GM12874 (cell line): Measurements from ENCODE around the gene BEST3.

ENCODE experiments used
- TF ChIP-seq, protein P1 (sequence below): IDR thresholded peaks from 2 replicates; pipeline ENCODE4 v1.5.1; 2011; ENCODE audit warnings: low read depth, mild to moderate bottlenecking, control low read depth, low read length, moderate library complexity; ENCODE audit not compliant: insufficient read depth

Gene BEST3

DNA sequence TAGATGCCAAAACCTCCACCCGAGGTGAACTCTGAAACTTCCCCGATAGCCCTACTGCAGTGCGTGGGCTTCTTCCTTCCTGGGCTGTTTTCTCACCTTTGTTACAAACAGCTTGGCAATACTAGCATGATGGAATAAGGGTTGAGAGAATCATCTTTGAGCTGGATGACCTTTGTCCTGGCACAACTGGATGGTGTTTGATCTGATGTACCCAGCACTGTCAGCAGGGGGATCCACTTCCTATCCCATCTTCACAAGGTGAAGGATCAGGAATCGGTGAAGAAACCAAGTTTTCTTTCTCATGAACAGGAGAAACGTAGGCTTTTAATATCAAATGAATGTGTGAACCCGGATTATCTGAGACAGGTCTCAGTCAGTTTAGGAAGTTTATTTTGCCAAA lies 68.9 kb downstream of the BEST3 start:
- TF ChIP-seq, protein P1, sequence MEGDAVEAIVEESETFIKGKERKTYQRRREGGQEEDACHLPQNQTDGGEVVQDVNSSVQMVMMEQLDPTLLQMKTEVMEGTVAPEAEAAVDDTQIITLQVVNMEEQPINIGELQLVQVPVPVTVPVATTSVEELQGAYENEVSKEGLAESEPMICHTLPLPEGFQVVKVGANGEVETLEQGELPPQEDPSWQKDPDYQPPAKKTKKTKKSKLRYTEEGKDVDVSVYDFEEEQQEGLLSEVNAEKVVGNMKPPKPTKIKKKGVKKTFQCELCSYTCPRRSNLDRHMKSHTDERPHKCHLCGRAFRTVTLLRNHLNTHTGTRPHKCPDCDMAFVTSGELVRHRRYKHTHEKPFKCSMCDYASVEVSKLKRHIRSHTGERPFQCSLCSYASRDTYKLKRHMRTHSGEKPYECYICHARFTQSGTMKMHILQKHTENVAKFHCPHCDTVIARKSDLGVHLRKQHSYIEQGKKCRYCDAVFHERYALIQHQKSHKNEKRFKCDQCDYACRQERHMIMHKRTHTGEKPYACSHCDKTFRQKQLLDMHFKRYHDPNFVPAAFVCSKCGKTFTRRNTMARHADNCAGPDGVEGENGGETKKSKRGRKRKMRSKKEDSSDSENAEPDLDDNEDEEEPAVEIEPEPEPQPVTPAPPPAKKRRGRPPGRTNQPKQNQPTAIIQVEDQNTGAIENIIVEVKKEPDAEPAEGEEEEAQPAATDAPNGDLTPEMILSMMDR: no peak

DNA sequence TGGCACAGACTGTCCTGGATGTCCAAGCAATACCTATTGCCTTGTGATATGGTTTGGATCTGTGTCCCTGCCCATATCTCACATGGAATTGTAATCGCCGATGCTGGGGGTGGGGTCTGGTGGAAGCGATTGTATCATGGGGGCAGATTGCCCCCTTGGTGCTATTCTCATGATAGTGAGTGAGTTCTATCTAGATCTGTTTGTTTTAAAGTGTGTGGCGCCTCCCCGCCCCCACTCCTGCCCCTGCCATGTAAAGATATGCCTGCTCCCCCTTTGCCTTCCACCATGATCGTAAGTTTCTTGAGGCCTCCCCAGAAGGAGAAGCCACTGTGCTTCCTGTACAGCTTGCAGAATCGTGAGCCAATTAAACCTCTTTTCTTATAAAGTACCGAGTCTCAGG lies 71.6 kb downstream of the BEST3 start:
- TF ChIP-seq, protein P1: no peak

DNA sequence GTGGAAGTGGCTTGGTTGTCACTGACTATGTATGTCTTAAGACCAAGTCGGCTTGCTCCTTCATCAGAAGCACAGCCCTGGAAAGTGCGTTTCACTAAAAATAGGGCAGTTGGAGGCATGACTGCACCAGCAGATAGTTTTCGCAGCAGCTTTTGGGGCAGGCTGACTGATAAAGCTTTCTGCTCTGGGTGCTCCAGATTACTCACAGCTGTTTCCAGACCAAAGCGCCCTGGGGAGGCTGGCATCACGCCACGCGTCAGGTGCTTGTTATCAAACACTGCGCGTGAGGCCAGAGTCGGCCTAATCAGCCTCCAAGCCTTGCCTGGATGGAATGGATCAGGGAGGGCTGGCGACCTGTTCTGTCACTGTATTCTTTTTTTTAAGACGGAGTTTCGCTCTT lies 75.1 kb downstream of the BEST3 start:
- TF ChIP-seq, protein P1: no peak

DNA sequence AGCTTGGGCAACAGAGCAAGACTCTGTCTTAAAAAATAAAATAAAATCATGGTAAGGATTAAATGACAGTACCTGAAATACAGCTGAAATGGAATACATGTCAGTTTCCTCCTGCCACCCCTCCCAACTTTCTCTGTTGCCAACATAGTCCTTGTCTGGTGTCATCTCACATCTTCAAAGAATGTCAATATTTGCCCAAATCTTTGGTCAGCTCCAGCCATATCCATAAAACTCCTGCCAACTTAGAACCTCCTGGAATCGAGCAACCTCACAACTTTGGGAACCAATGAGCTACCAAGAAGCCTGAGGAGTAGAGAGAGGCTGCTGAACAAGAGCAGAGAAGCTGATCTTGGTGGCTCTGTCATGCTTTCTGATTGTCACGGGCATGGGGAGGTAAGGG lies 77.6 kb downstream of the BEST3 start:
- TF ChIP-seq, protein P1: no peak

DNA sequence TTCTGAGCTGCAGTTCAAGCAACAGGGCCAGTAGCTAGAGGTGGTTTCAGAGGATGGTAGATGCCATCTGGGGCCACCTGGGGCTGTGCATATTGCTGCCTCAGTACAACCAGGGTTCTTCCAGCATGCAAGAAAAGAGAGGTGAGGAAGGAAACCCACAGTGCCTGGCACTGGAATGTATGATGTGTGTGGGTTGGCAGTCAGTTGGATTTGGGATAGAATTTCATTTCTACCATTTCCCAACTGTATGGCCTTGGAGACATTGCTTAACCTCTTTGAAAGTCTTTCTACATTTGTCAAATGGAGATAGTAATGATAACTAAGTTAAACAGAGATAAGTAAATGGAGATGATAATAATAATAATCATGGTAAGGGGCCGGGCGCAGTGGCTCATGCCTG lies 78.2 kb downstream of the BEST3 start:
- TF ChIP-seq, protein P1: no peak

DNA sequence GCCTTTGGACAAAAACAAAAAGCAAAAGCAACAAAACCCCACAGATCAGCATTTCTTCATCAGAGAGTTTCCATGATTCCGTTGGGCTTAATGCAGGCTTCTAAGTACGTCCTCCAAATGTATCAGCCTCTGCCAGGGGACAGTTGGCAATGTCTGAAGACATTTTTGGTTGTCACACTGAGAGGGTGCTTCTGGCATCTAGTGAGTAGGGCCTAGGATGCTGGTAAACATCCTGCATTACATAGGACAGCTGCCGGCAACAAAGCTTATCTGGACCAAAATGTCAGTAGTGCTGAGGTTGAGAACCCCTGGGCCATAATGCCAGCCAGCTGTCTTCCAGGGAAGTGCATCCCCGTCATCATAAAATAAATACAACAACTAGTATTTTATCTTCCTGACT lies 79.0 kb downstream of the BEST3 start:
- TF ChIP-seq, protein P1: no peak

DNA sequence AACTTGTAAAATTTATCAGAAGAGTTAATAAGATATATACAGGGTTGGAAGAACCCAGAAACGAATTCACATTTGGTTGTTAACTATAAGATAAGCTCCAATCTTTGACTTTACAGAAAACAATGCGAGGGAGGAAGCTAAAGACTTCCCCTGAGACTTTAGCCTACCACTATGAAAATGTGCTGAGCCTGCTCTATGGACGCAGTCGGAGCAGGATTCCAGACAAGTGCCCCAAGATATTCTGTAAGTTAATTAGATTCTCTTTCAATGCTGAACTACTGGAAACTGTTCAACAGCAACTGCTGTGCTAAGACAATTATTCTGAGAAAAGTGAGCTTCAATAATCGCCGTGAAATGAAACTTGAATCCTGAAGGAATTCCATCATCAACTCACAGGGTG lies 80.1 kb downstream of the BEST3 start:
- TF ChIP-seq, protein P1: no peak

DNA sequence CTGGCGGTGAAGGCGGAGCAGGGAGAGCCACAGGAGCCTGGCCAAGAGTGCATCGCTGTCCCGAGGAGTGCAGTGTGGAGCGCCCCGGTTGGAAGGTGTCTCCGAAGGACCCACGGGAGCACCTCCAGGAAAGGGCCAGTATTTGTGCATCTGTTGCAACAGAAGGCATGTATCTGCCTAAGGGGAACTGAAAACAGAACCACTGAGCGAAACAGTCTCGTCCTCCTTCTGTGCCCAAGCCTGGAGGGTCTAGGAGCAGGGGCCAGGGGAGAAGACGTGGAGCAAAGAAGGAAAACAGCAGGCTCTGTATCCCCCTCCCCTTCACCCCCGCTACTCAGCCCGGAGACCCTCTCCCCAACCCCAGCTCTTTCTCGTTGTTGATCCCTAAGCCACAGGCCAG lies 83.1 kb downstream of the BEST3 start:
- TF ChIP-seq, protein P1: no peak
